ENCODE results near the gene DSCAML1.
A peak's percentile ranks its signal among the peaks of the same experiment; 100 is the strongest.

The DSCAML1 gene

GRCh38 chr11:117437041-117437790 is 359.8 kb downstream of the DSCAML1 start:
- DNase-seq = no peak

- DNase-seq = no peak
Observed at GRCh38 chr11:117435326-117435725, 361.7 kb downstream of the DSCAML1 start.

GRCh38 chr11:117434481-117434880 is 362.5 kb downstream of the DSCAML1 start:
- DNase-seq = no peak

GRCh38 chr11:117433717-117434116 is 363.3 kb downstream of the DSCAML1 start:
- DNase-seq = no peak

- DNase-seq = no peak
Observed at GRCh38 chr11:117431436-117431835, 365.6 kb downstream of the DSCAML1 start.

- peak; percentile 6 for DNase-seq
Observed at GRCh38 chr11:117430293-117430955, 366.6 kb downstream of the DSCAML1 start.

- no peak for DNase-seq
Observed at GRCh38 chr11:117428856-117429229, 368.2 kb downstream of the DSCAML1 start.

- DNase-seq = no peak
Observed at GRCh38 chr11:117428186-117428855, 368.7 kb downstream of the DSCAML1 start.

GRCh38 chr11:117427356-117427874 is 369.6 kb downstream of the DSCAML1 start:
- no peak for DNase-seq

- DNase-seq = no peak
Observed at GRCh38 chr11:117426941-117427340, 370.1 kb downstream of the DSCAML1 start.

GRCh38 chr11:117426297-117426685 is 370.7 kb downstream of the DSCAML1 start:
- DNase-seq = peak; percentile 67

GRCh38 chr11:117425679-117426296 is 371.2 kb downstream of the DSCAML1 start:
- no peak for DNase-seq

GRCh38 chr11:117424781-117425180 is 372.2 kb downstream of the DSCAML1 start:
- no peak for DNase-seq

- no peak for DNase-seq
Observed at GRCh38 chr11:117423046-117423575, 373.9 kb downstream of the DSCAML1 start.

GRCh38 chr11:117421476-117421875 is 375.5 kb downstream of the DSCAML1 start:
- no peak for DNase-seq

- DNase-seq = no peak
Observed at GRCh38 chr11:117421041-117421440, 376.0 kb downstream of the DSCAML1 start.

- no peak for DNase-seq
Observed at GRCh38 chr11:117420598-117420997, 376.4 kb downstream of the DSCAML1 start.

- no peak for DNase-seq
Observed at GRCh38 chr11:117420143-117420485, 376.9 kb downstream of the DSCAML1 start.

- no peak for DNase-seq
Observed at GRCh38 chr11:117419482-117420142, 377.4 kb downstream of the DSCAML1 start.

GRCh38 chr11:117418737-117419481 is 378.1 kb downstream of the DSCAML1 start:
- no peak for DNase-seq

- no peak for DNase-seq
Observed at GRCh38 chr11:117417856-117418255, 379.2 kb downstream of the DSCAML1 start.

GRCh38 chr11:117417342-117417741 is 379.7 kb downstream of the DSCAML1 start:
- DNase-seq = no peak

All from activated CD4-positive, alpha-beta T cell treated with anti-CD3 and anti-CD28 coated beads, Interleukin-2, amount 50 U/mL, for 16 hours (primary cell).